Keratinocyte (primary cell): ENCODE results near the gene MEFV.

ENCODE experiments used
- EZH2 ChIP-seq: IDR thresholded peaks from one replicate; pipeline ENCODE4 v1.6.1; 2012; ENCODE audit warnings: inconsistent platforms, mild to moderate bottlenecking, low read length, moderate library complexity
- TF ChIP-seq, protein P1 (sequence below), 3 experiments: IDR thresholded peaks in 1 of 3; conservative IDR thresholded peaks in 1 of 3; optimal IDR thresholded peaks in 1 of 3; 2 replicates in 2 of 3; 3 replicates in 1 of 3; pipeline versions ENCODE3 to v1.5.1; 2011; ENCODE audit warnings: low read length in 3 of 3, mild to moderate bottlenecking in 3 of 3, moderate library complexity in 2 of 3, control low read depth in 1 of 3, inconsistent platforms in 1 of 3; ENCODE audit not compliant: insufficient read depth in 2 of 3; ENCODE audit errors: extremely low read depth in 1 of 3

DNA sequence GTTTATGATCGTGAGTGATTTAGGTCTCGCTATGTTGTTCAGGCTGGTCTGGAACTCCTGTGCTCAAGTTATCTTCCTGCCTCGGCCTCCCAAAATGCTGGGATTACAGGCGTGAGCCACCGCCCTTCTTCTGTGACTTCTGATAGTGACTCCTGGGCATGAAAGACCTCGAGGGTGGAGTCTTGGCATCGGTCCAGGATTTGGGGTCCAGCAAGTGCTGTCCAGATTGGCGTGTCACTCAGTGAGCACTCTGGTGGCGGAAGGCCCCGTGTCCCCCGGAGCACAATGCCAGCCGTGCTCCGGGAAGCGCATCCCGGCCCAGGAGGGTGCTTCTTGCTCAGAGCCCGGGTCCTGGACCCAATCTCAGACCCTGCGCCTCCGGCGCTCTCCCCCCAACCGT is 61.6 kb downstream of the MEFV start:
- TF ChIP-seq, protein P1, sequence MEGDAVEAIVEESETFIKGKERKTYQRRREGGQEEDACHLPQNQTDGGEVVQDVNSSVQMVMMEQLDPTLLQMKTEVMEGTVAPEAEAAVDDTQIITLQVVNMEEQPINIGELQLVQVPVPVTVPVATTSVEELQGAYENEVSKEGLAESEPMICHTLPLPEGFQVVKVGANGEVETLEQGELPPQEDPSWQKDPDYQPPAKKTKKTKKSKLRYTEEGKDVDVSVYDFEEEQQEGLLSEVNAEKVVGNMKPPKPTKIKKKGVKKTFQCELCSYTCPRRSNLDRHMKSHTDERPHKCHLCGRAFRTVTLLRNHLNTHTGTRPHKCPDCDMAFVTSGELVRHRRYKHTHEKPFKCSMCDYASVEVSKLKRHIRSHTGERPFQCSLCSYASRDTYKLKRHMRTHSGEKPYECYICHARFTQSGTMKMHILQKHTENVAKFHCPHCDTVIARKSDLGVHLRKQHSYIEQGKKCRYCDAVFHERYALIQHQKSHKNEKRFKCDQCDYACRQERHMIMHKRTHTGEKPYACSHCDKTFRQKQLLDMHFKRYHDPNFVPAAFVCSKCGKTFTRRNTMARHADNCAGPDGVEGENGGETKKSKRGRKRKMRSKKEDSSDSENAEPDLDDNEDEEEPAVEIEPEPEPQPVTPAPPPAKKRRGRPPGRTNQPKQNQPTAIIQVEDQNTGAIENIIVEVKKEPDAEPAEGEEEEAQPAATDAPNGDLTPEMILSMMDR (optimal IDR thresholded peaks at IDR 0.05 in 1 of 3, IDR thresholded peaks at IDR 0.05 in 1 of 3, conservative IDR thresholded peaks at IDR 0.05 in 1 of 3; ENCODE audit: extremely low read depth in 1 of 3, insufficient read depth in 2 of 3, low read length in 3 of 3): no peak
- no peak for TF ChIP-seq EZH2
